ENCODE data around the gene IL17RD. TPM values are rescaled to one million over a fixed set of nuclear protein-coding genes. Genes with fewer than 3 reads are reported as not detected.

Gene IL17RD
- total RNA-seq, 1 donor from 2014 or later, result 26.1 TPM

DNA sequence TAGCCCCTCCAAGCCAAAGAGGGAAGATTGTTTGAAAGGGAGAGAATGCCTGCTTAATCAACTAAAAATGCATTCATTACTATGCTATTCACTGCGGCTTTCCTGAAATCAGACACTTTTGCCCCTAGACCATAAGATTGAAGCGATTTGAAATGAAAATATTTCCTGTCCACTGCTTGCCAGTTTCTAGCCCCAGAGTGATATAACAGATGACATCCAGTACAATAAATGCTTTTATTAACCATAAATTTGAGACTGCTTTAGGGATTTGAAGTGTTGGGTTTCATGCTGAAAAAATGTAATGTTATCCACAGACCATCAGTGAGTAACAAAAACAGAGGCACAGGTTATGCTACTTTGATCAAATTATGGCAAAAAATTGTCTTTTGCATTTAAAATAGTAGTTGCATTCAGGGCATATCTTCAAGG lies 14.1 kb downstream of the IL17RD start:
- Histone ChIP-seq H3K27ac (no peak overlapping the region), H3K9ac (no peak overlapping the region), H3K4me1 (peaks cover 55% of the 10 kb centered on the region), H3K27me3 (peaks cover 28% of the 10 kb centered on the region), H3K9me3 (ENCODE audit: low read depth) (no peaks in the 10 kb centered on the region), H3K4me3 (no peak overlapping the region), H2AFZ (replicated peaks) (no peak overlapping the region), H3K79me2 (ENCODE audit: low read depth) (peaks cover 72% of the 10 kb centered on the region), H4K20me1 (ENCODE audit: low read depth) (peaks cover 75% of the 10 kb centered on the region), H3F3A (ENCODE audit: low read depth) (peaks cover 34% of the 10 kb centered on the region), H3K36me3 (no peaks in the 10 kb centered on the region), H3K4me2 (peak overlapping the region; percentile 63)
- TF ChIP-seq, protein P1, sequence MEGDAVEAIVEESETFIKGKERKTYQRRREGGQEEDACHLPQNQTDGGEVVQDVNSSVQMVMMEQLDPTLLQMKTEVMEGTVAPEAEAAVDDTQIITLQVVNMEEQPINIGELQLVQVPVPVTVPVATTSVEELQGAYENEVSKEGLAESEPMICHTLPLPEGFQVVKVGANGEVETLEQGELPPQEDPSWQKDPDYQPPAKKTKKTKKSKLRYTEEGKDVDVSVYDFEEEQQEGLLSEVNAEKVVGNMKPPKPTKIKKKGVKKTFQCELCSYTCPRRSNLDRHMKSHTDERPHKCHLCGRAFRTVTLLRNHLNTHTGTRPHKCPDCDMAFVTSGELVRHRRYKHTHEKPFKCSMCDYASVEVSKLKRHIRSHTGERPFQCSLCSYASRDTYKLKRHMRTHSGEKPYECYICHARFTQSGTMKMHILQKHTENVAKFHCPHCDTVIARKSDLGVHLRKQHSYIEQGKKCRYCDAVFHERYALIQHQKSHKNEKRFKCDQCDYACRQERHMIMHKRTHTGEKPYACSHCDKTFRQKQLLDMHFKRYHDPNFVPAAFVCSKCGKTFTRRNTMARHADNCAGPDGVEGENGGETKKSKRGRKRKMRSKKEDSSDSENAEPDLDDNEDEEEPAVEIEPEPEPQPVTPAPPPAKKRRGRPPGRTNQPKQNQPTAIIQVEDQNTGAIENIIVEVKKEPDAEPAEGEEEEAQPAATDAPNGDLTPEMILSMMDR (IDR thresholded peaks at IDR 0.05), result no peak
- TF ChIP-seq EZH2phosphoT487 (IDR thresholded peaks at IDR 0.05) (no peak), EZH2 (IDR thresholded peaks at IDR 0.05) (no peak)
- H3K4me1 Mint-ChIP-seq, result peaks cover 86% of the 10 kb centered on the region
- peak overlapping the region; percentile 100 for H3K27ac Mint-ChIP-seq
- H3K9me3 Mint-ChIP-seq, result no peaks in the 10 kb centered on the region
- H3K4me3 Mint-ChIP-seq, result peak overlapping the region; percentile 85
- peaks cover 2% of the 10 kb centered on the region for H3K27me3 Mint-ChIP-seq (ENCODE audit: insufficient read depth, low read depth)
- H3K36me3 Mint-ChIP-seq, result peaks cover 17% of the 10 kb centered on the region
- no peak for DNase-seq (ENCODE audit: low spot score)

- no peaks in the 10 kb centered on the region for H3K9me3 Mint-ChIP-seq
Observed at GRCh38 chr3:57150113-57150581, 15.0 kb downstream of the IL17RD start.

GRCh38 chr3:57147071-57147470 lies 18.1 kb downstream of the IL17RD start:
- Histone ChIP-seq H3K4me3 (no peak overlapping the region), H3K4me1 (peaks cover 41% of the 10 kb centered on the region), H3K4me2 (no peak overlapping the region), H3K36me3 (no peaks in the 10 kb centered on the region), H4K20me1 (ENCODE audit: low read depth) (peaks cover 44% of the 10 kb centered on the region), H2AFZ (replicated peaks) (no peak overlapping the region), H3K27me3 (peaks cover 8% of the 10 kb centered on the region), H3K79me2 (ENCODE audit: low read depth) (peaks cover 44% of the 10 kb centered on the region), H3K9me3 (ENCODE audit: low read depth) (no peaks in the 10 kb centered on the region), H3K9ac (no peak overlapping the region), H3K27ac (no peak overlapping the region), H3F3A (ENCODE audit: low read depth) (peaks cover 14% of the 10 kb centered on the region)
- peaks cover 26% of the 10 kb centered on the region for H3K36me3 Mint-ChIP-seq
- peaks cover 2% of the 10 kb centered on the region for H3K27me3 Mint-ChIP-seq (ENCODE audit: insufficient read depth, low read depth)
- DNase-seq (ENCODE audit: low spot score), result no peak
- H3K4me1 Mint-ChIP-seq, result peaks cover 83% of the 10 kb centered on the region
- no peak overlapping the region for H3K4me3 Mint-ChIP-seq
- no peak for TF ChIP-seq EZH2phosphoT487 (IDR thresholded peaks at IDR 0.05)
- TF ChIP-seq, protein P1 (IDR thresholded peaks at IDR 0.05), result no peak
- TF ChIP-seq EZH2 (IDR thresholded peaks at IDR 0.05), result no peak
- no peak overlapping the region for H3K27ac Mint-ChIP-seq
- H3K9me3 Mint-ChIP-seq, result no peaks in the 10 kb centered on the region

More at GRCh38 chr3:57150113-57150581, 15.0 kb downstream of the IL17RD start:
- peak overlapping the region; percentile 85 for H3K4me3 Mint-ChIP-seq
- peak; percentile 61 for DNase-seq (ENCODE audit: low spot score)
- H3K36me3 Mint-ChIP-seq, result peaks cover 17% of the 10 kb centered on the region
- H3K4me1 Mint-ChIP-seq, result peaks cover 83% of the 10 kb centered on the region
- H3K27ac ChIP-seq, result peak overlapping the region; percentile 44
- H3K9me3 ChIP-seq (ENCODE audit: low read depth), result no peaks in the 10 kb centered on the region
- H2AFZ ChIP-seq (replicated peaks), result no peak overlapping the region
- peaks cover 67% of the 10 kb centered on the region for H3K79me2 ChIP-seq (ENCODE audit: low read depth)
- peaks cover 19% of the 10 kb centered on the region for H3K27me3 ChIP-seq
- peak overlapping the region; percentile 63 for H3K4me2 ChIP-seq
- H4K20me1 ChIP-seq (ENCODE audit: low read depth), result peaks cover 66% of the 10 kb centered on the region
- TF ChIP-seq EZH2phosphoT487 (IDR thresholded peaks at IDR 0.05), result no peak
- TF ChIP-seq EZH2 (IDR thresholded peaks at IDR 0.05), result no peak
- TF ChIP-seq, protein P1 (IDR thresholded peaks at IDR 0.05), result no peak
- peaks cover 51% of the 10 kb centered on the region for H3K4me1 ChIP-seq
- no peaks in the 10 kb centered on the region for H3K36me3 ChIP-seq
- H3K4me3 ChIP-seq, result peak overlapping the region; percentile 9
- H3K27me3 Mint-ChIP-seq (ENCODE audit: insufficient read depth, low read depth), result peaks cover 2% of the 10 kb centered on the region
- H3K27ac Mint-ChIP-seq, result peak overlapping the region; percentile 100
- no peak overlapping the region for H3K9ac ChIP-seq
- H3F3A ChIP-seq (ENCODE audit: low read depth), result peaks cover 31% of the 10 kb centered on the region
